Erythroblast (primary cell): ENCODE measurements around the gene SMKR1.

Experiments used
- GATA1 ChIP-seq: IDR thresholded peaks from 2 replicates; pipeline ENCODE4 v1.6.1; 2011; ENCODE audit warnings: low read depth, mild to moderate bottlenecking, control low read depth, low read length, moderate library complexity
- POLR2A ChIP-seq: IDR thresholded peaks from 2 replicates; pipeline ENCODE4 v1.6.1; 2011; ENCODE audit warnings: mild to moderate bottlenecking, low read length

- TF ChIP-seq POLR2A (no peak), GATA1 (no peak)
These were observed 20.0 kb downstream of the SMKR1 start for GRCh38 chr7:129522088-129522970.
